Measurements from ENCODE around the gene TDRKH. TPM values are rescaled to one million over a fixed set of nuclear protein-coding genes. Genes with fewer than 3 reads are reported as not detected.

The TDRKH gene
- total and polyA plus RNA-seq, 4 donors, result 1.5 to 6.7 (median 3.8) TPM

DNA sequence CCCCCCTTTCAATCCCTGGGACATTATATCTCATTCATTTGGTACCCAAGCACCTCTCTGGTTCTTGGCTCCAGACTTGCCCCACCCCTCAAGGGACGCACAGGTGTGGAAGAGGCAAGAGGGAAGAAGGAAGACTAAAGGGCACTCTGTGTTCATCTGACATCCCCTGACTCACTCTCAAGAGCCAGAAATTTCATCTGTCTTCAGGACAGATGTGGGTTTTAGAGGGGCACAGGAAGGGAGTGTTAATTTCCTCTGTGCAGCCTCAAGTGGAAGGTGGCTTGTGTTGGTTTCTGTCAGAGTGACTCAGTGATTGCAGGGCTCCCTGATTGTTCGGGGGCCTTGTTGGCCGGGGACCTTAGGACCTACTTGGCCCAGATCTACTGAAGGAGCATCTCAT, 46.9 kb upstream of the TDRKH start:
- no peak overlapping the region for H3K4me3 ChIP-seq (ENCODE audit: low read depth in 1 of 3, low read length in 3 of 3)
- no peaks in the 10 kb centered on the region for H3K36me3 ChIP-seq (ENCODE audit: control insufficient read depth in 4 of 4, insufficient read depth in 3 of 4, low read depth in 1 of 4, low read length in 3 of 4)
- TF ChIP-seq FOXA2 (IDR thresholded peaks at IDR 0.05) (no peak), TAF1 (conservative IDR thresholded peaks at IDR 0.05) (no peak), HNF4A (conservative IDR thresholded peaks at IDR 0.05) (no peak)
- no peaks in the 10 kb centered on the region for H3K9me3 ChIP-seq (ENCODE audit: control insufficient read depth in 4 of 4, low read length in 3 of 4)
- no peaks in the 10 kb centered on the region for H3K27me3 ChIP-seq (ENCODE audit: control insufficient read depth in 4 of 4, insufficient read depth in 4 of 4, low read length in 3 of 4)
- H3K27ac ChIP-seq (ENCODE audit: low read depth in 1 of 2, low read length in 2 of 2), result peak overlapping the region in 1 of 2 donors; percentile 9
- peaks cover 37 to 73% (median 55%) of the 10 kb centered on the region in 4 donors for H3K4me1 ChIP-seq (ENCODE audit: control insufficient read depth in 4 of 4, insufficient read depth in 4 of 4, low read length in 3 of 4)
- H3K9ac ChIP-seq (ENCODE audit: low read depth in 1 of 2, low read length in 2 of 2), result no peak overlapping the region
- 66% methylated on average over 3 of the region's 3 CpGs for WGBS
- DNase-seq (ENCODE audit: low spot score), result no peak

DNA sequence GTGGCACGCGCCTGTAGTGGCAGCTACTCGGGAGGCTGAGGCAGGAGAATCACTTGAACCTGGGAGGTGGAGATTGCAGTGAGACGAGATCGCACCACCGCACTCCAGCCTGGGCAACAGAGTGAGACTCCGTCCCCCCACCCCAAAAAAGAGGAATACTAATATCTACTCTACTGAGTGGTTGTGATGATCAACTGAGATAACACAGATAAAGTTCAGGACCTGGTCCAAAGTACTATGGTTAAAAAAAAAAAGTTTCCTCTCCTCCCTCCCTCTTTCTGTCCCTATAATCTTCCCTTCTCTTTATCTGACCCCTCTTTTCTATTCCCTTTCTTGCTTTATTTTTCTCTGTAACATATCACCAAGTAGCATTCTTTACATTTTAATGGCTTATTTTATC, 45.3 kb upstream of the TDRKH start:
- Histone ChIP-seq H3K9me3 (ENCODE audit: control insufficient read depth in 4 of 4, low read length in 3 of 4) (no peaks in the 10 kb centered on the region), H3K9ac (ENCODE audit: low read depth in 1 of 2, low read length in 2 of 2) (peak overlapping the region in 1 of 2 donors; percentile 42), H3K27me3 (ENCODE audit: control insufficient read depth in 4 of 4, insufficient read depth in 4 of 4, low read length in 3 of 4) (no peaks in the 10 kb centered on the region), H3K4me1 (ENCODE audit: control insufficient read depth in 4 of 4, insufficient read depth in 4 of 4, low read length in 3 of 4) (peaks cover 37 to 78% (median 60%) of the 10 kb centered on the region in 4 donors), H3K4me3 (ENCODE audit: low read depth in 1 of 3, low read length in 3 of 3) (no peak overlapping the region), H3K27ac (ENCODE audit: low read depth in 1 of 2, low read length in 2 of 2) (peak overlapping the region; percentile 76 to 81), H3K36me3 (ENCODE audit: control insufficient read depth in 4 of 4, insufficient read depth in 3 of 4, low read depth in 1 of 4, low read length in 3 of 4) (no peaks in the 10 kb centered on the region)
- TF ChIP-seq FOXA2 (IDR thresholded peaks at IDR 0.05) (no peak), HNF4A (conservative IDR thresholded peaks at IDR 0.05) (peak; percentile 51 to 52)
- 89% methylated on average over 7 of the region's 7 CpGs for WGBS
- DNase-seq (ENCODE audit: low spot score), result no peak

DNA sequence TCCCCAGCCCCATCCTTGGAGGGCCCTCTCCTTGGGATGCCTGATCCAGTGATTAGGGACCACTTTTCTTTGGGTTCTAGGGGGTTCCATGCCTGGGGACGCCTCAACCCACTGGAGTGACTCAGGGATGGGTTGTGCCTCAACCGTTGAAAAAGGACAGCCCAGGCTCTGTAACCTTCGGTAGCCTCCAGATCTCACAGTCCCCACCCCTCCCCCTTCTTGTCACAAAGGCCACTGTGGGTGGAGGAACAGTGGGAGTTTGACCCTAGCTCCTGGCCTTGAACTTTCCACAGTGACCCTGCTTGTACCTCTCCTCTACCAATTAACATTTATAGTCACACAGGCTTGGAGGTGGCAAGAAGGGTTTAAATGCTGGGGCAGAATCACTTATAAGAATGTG, 43.9 kb upstream of the TDRKH start:
- Histone ChIP-seq H3K4me3 (ENCODE audit: low read depth in 1 of 3, low read length in 3 of 3) (peak overlapping the region in 1 of 3 donors; percentile 35), H3K9me3 (ENCODE audit: control insufficient read depth in 4 of 4, low read length in 3 of 4) (no peaks in the 10 kb centered on the region), H3K27ac (ENCODE audit: low read depth in 1 of 2, low read length in 2 of 2) (peak overlapping the region; percentile 76 to 81), H3K4me1 (ENCODE audit: control insufficient read depth in 4 of 4, insufficient read depth in 4 of 4, low read length in 3 of 4) (peaks cover 40 to 80% (median 70%) of the 10 kb centered on the region in 4 donors), H3K36me3 (ENCODE audit: control insufficient read depth in 4 of 4, insufficient read depth in 3 of 4, low read depth in 1 of 4, low read length in 3 of 4) (no peaks in the 10 kb centered on the region), H3K27me3 (ENCODE audit: control insufficient read depth in 4 of 4, insufficient read depth in 4 of 4, low read length in 3 of 4) (no peaks in the 10 kb centered on the region), H3K9ac (ENCODE audit: low read depth in 1 of 2, low read length in 2 of 2) (peak overlapping the region in 1 of 2 donors; percentile 60)
- DNase-seq (ENCODE audit: low spot score), result no peak
- 24% methylated on average over 3 of the region's 3 CpGs for WGBS
- TF ChIP-seq EGR1 (IDR thresholded peaks at IDR 0.05; ENCODE audit: low read depth in 2 of 2) (peak in 1 of 2 donors; percentile 48), NR2F2 (IDR thresholded peaks at IDR 0.05) (peak; percentile 84), RXRA (IDR thresholded peaks at IDR 0.05) (peak; percentile 95 to 98), HNF4G (IDR thresholded peaks at IDR 0.05) (peak; percentile 71), TAF1 (conservative IDR thresholded peaks at IDR 0.05) (no peak), YY1 (IDR thresholded peaks at IDR 0.05) (no peak), FOXA1 (IDR thresholded peaks at IDR 0.05) (no peak), FOXA2 (IDR thresholded peaks at IDR 0.05) (no peak), JUND (IDR thresholded peaks at IDR 0.05) (peak in 1 of 2 donors; percentile 33), RAD21 (IDR thresholded peaks at IDR 0.05) (peak in 1 of 2 donors; percentile 17), SP1 (IDR thresholded peaks at IDR 0.05) (peak; percentile 91), GABPA (IDR thresholded peaks at IDR 0.05 in 1 of 2, conservative IDR thresholded peaks at IDR 0.05 in 1 of 2) (no peak), HNF4A (conservative IDR thresholded peaks at IDR 0.05) (peak; percentile 89)
- TF ChIP-seq, protein P1, sequence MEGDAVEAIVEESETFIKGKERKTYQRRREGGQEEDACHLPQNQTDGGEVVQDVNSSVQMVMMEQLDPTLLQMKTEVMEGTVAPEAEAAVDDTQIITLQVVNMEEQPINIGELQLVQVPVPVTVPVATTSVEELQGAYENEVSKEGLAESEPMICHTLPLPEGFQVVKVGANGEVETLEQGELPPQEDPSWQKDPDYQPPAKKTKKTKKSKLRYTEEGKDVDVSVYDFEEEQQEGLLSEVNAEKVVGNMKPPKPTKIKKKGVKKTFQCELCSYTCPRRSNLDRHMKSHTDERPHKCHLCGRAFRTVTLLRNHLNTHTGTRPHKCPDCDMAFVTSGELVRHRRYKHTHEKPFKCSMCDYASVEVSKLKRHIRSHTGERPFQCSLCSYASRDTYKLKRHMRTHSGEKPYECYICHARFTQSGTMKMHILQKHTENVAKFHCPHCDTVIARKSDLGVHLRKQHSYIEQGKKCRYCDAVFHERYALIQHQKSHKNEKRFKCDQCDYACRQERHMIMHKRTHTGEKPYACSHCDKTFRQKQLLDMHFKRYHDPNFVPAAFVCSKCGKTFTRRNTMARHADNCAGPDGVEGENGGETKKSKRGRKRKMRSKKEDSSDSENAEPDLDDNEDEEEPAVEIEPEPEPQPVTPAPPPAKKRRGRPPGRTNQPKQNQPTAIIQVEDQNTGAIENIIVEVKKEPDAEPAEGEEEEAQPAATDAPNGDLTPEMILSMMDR (IDR thresholded peaks at IDR 0.05; ENCODE audit: low read depth, low read length, missing input control), result no peak
- TF ChIP-seq, protein P2, sequence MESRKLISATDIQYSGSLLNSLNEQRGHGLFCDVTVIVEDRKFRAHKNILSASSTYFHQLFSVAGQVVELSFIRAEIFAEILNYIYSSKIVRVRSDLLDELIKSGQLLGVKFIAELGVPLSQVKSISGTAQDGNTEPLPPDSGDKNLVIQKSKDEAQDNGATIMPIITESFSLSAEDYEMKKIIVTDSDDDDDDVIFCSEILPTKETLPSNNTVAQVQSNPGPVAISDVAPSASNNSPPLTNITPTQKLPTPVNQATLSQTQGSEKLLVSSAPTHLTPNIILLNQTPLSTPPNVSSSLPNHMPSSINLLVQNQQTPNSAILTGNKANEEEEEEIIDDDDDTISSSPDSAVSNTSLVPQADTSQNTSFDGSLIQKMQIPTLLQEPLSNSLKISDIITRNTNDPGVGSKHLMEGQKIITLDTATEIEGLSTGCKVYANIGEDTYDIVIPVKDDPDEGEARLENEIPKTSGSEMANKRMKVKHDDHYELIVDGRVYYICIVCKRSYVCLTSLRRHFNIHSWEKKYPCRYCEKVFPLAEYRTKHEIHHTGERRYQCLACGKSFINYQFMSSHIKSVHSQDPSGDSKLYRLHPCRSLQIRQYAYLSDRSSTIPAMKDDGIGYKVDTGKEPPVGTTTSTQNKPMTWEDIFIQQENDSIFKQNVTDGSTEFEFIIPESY (IDR thresholded peaks at IDR 0.05), result peak; percentile 25
- TF ChIP-seq, protein P3, sequence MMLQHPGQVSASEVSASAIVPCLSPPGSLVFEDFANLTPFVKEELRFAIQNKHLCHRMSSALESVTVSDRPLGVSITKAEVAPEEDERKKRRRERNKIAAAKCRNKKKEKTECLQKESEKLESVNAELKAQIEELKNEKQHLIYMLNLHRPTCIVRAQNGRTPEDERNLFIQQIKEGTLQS (IDR thresholded peaks at IDR 0.05), result no peak
- TF ChIP-seq, protein P4, sequence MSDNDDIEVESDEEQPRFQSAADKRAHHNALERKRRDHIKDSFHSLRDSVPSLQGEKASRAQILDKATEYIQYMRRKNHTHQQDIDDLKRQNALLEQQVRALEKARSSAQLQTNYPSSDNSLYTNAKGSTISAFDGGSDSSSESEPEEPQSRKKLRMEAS (IDR thresholded peaks at IDR 0.05), result peak; percentile 41
- TF ChIP-seq, protein P5, sequence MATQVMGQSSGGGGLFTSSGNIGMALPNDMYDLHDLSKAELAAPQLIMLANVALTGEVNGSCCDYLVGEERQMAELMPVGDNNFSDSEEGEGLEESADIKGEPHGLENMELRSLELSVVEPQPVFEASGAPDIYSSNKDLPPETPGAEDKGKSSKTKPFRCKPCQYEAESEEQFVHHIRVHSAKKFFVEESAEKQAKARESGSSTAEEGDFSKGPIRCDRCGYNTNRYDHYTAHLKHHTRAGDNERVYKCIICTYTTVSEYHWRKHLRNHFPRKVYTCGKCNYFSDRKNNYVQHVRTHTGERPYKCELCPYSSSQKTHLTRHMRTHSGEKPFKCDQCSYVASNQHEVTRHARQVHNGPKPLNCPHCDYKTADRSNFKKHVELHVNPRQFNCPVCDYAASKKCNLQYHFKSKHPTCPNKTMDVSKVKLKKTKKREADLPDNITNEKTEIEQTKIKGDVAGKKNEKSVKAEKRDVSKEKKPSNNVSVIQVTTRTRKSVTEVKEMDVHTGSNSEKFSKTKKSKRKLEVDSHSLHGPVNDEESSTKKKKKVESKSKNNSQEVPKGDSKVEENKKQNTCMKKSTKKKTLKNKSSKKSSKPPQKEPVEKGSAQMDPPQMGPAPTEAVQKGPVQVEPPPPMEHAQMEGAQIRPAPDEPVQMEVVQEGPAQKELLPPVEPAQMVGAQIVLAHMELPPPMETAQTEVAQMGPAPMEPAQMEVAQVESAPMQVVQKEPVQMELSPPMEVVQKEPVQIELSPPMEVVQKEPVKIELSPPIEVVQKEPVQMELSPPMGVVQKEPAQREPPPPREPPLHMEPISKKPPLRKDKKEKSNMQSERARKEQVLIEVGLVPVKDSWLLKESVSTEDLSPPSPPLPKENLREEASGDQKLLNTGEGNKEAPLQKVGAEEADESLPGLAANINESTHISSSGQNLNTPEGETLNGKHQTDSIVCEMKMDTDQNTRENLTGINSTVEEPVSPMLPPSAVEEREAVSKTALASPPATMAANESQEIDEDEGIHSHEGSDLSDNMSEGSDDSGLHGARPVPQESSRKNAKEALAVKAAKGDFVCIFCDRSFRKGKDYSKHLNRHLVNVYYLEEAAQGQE (IDR thresholded peaks at IDR 0.05), result peak; percentile 42
